ENCODE data around the gene DBN1. TPM values are rescaled to one million over a fixed set of nuclear protein-coding genes. Genes with fewer than 3 reads are reported as not detected.

The DBN1 gene
- total and polyA plus RNA-seq, 2 experiments from 2014 or later = 163 to 257 TPM

DNA sequence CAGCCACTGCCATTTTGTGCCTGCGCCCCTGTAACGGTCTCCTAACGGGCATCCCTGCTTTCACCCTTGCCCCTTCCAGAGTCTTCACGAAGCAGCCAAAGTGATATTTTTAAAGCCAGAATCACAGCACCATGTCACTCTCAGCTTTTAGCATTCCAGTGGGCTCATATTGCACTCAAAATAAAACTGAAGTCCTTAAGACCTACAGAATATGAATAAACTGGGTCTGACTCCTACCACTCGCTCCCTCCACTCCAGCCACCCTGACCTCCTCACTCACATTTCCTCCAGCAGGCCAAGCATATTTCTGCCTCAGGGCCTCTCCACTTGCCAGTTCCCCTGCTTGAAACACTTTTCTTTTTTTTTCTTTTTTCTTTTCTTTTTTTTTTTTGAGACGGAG lies 26.4 kb upstream of the DBN1 start:
- H3K36me3 ChIP-seq (ENCODE audit: low read depth) = no peaks in the 10 kb centered on the region
- no peaks in the 10 kb centered on the region for H3K9me2 ChIP-seq (ENCODE audit: insufficient read depth)
- no peak overlapping the region for H3K27ac ChIP-seq
- 84 to 87% methylated on average over 5 to 6 of the region's 6 CpGs for WGBS, 2 experiments (ENCODE audit: low coverage in 1 of 2, low lambda C conversion rate in 2 of 2, missing lambda C conversion rate in 2 of 2)
- H3K9me3 ChIP-seq (ENCODE audit: low read depth) = no peaks in the 10 kb centered on the region
- no peak overlapping the region for H3K4me3 ChIP-seq
- H3F3A ChIP-seq (ENCODE audit: insufficient read depth) = peaks cover 20% of the 10 kb centered on the region
- peaks cover 8% of the 10 kb centered on the region for H3K79me2 ChIP-seq (ENCODE audit: insufficient read depth)
- H3K4me2 ChIP-seq (ENCODE audit: unreplicated experiment) = no peak overlapping the region
- DNase-seq = no peak
- no peak overlapping the region for H3K9ac ChIP-seq
- no peak overlapping the region for H2AFZ ChIP-seq
- no peaks in the 10 kb centered on the region for H4K20me1 ChIP-seq (ENCODE audit: insufficient read depth)
- in situ Hi-C loops (cut with MboI) = no loop called here
- H3K27me3 ChIP-seq (replicated peaks; ENCODE audit: insufficient read depth) = no peaks in the 10 kb centered on the region
- no peak for TF ChIP-seq EZH2phosphoT487 (IDR thresholded peaks at IDR 0.05; ENCODE audit: insufficient read depth, low read depth)
- TF ChIP-seq EZH2 (IDR thresholded peaks at IDR 0.05; ENCODE audit: insufficient read depth, poor library complexity, severe bottlenecking) = no peak
- peaks cover 6% of the 10 kb centered on the region for H3K4me1 ChIP-seq (ENCODE audit: insufficient read depth)

GRCh38 chr5:177498013-177498787 lies 24.8 kb upstream of the DBN1 start:
- no peaks in the 10 kb centered on the region for H3K9me3 ChIP-seq (ENCODE audit: low read depth)

DNA sequence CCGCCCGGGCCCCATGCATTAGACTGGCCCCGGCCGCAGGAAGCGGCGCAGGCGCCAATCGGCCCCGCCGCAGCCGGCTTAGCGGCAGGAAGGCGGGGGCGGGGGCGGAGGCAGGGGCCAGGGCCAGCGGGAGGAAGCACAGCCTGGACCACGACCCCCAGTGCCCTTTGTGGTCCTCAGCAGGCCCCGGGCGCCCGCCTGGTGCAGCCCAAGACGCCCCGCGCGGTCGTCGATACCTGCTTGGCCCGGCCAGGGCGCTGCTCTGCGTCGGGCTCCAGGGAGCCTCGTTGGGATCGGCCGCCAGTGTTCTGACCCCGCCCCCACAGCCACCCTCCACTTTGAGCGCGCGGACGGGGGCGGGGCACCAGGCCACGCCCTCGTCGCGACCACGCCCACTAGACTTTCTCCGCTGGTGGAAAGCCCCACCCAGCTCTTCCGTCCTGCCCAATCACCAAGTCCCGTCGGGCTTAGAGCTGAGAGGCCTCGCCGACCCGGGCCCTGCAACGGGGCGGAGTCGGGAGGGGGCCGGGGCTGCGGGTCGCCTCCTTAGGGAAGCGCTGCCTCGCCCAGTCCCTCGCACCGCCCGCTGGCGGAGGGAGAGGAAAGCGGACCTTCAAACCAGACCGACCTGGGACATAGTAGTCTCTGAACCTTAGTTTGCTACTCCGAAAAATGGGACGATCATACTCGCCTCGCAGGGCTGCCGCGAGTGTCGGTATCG lies 24.0 kb upstream of the DBN1 start, which contains the start of gene PDLIM7:
PDLIM7 (minus strand) TSS at position 313 of the 721 bp plus-strand sequence. CDS start 1,092 bp downstream, outside the sequence.
- Histone ChIP-seq H2AFZ (peak within 1 kb of the TSS; percentile 54), H3F3A (ENCODE audit: insufficient read depth) (peaks cover 26% of the 10 kb centered on the region)
- WGBS, 2 experiments (ENCODE audit: low coverage in 1 of 2, low lambda C conversion rate in 2 of 2, missing lambda C conversion rate in 2 of 2) = 1 to 2% methylated on average over 39 to 67 of the region's 73 CpGs

More at GRCh38 chr5:177498013-177498787, 24.8 kb upstream of the DBN1 start:
- Histone ChIP-seq H3K79me2 (ENCODE audit: insufficient read depth) (peaks cover 20% of the 10 kb centered on the region), H3K27me3 (replicated peaks; ENCODE audit: insufficient read depth) (no peaks in the 10 kb centered on the region), H3F3A (ENCODE audit: insufficient read depth) (peaks cover 26% of the 10 kb centered on the region), H3K9ac (peak overlapping the region; percentile 87), H3K27ac (peak overlapping the region; percentile 79), H3K9me2 (ENCODE audit: insufficient read depth) (no peaks in the 10 kb centered on the region), H3K4me2 (ENCODE audit: unreplicated experiment) (peak overlapping the region; percentile 67), H4K20me1 (ENCODE audit: insufficient read depth) (no peaks in the 10 kb centered on the region), H2AFZ (peak overlapping the region; percentile 54), H3K4me1 (ENCODE audit: insufficient read depth) (peaks cover 20% of the 10 kb centered on the region), H3K4me3 (peak overlapping the region; percentile 86), H3K36me3 (ENCODE audit: low read depth) (0 out of 2 replicates have a peak, but pooled peaks cover 6% of the 10 kb centered on the region)
- peak; percentile 60 for DNase-seq
- in situ Hi-C loops (cut with MboI) = no loop called here
- TF ChIP-seq EZH2phosphoT487 (IDR thresholded peaks at IDR 0.05; ENCODE audit: insufficient read depth, low read depth) (no peak), EZH2 (IDR thresholded peaks at IDR 0.05; ENCODE audit: insufficient read depth, poor library complexity, severe bottlenecking) (no peak)
- WGBS, 2 experiments (ENCODE audit: low coverage in 1 of 2, low lambda C conversion rate in 2 of 2, missing lambda C conversion rate in 2 of 2) = 35 to 37% methylated on average over 46 to 47 of the region's 48 CpGs

DNA sequence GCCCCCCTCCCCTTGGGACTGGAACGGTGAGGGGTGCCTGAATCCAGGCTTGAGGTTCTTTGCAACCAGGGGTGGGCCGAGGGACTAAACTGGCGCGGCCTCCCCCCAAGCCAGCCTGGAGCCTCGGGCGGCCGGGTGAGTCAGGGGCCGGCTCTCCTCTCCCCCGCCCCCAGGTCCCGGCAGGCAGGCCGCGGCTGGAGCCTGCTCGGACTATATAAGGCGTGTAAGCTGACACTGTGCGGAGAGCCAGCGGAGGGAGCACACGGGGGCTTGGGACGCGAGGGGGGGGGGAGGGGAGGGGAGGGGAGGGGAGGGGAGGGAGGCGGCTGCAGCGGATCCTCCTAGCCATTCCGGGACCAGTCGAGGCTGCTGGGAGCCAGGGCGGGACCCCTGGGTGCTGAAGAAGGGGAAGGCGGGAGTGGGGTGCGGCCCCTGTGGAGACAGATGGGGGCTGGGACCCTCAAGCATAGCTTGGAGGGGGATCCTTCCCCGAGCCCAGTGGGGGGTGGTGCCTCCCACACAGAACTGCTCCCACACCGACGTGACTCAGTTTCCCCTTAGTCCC lies 23.4 kb upstream of the DBN1 start:
- H3K79me2 ChIP-seq (ENCODE audit: insufficient read depth) = peaks cover 33% of the 10 kb centered on the region
- TF ChIP-seq EZH2 (IDR thresholded peaks at IDR 0.05; ENCODE audit: insufficient read depth, poor library complexity, severe bottlenecking) (no peak), EZH2phosphoT487 (IDR thresholded peaks at IDR 0.05; ENCODE audit: insufficient read depth, low read depth) (no peak)
- 0 out of 2 replicates have a peak, but pooled peaks cover 8% of the 10 kb centered on the region for H3K36me3 ChIP-seq (ENCODE audit: low read depth)
- no peaks in the 10 kb centered on the region for H3K9me3 ChIP-seq (ENCODE audit: low read depth)
- no peaks in the 10 kb centered on the region for H3K9me2 ChIP-seq (ENCODE audit: insufficient read depth)
- H2AFZ ChIP-seq = no peak overlapping the region
- WGBS, 2 experiments (ENCODE audit: low coverage in 1 of 2, low lambda C conversion rate in 2 of 2, missing lambda C conversion rate in 2 of 2) = 1% methylated on average over 12 to 25 of the region's 29 CpGs
- DNase-seq = peak; percentile 96
- H3K27ac ChIP-seq = peak overlapping the region; percentile 83
- in situ Hi-C loops (cut with MboI) = no loop called here
- peak overlapping the region; percentile 86 for H3K4me3 ChIP-seq
- peaks cover 23% of the 10 kb centered on the region for H3K4me1 ChIP-seq (ENCODE audit: insufficient read depth)
- H3F3A ChIP-seq (ENCODE audit: insufficient read depth) = peaks cover 26% of the 10 kb centered on the region
- peak overlapping the region; percentile 87 for H3K9ac ChIP-seq
- H3K27me3 ChIP-seq (replicated peaks; ENCODE audit: insufficient read depth) = no peaks in the 10 kb centered on the region
- peak overlapping the region; percentile 96 for H3K4me2 ChIP-seq (ENCODE audit: unreplicated experiment)
- no peaks in the 10 kb centered on the region for H4K20me1 ChIP-seq (ENCODE audit: insufficient read depth)

More for the DNA sequence above, 24.0 kb upstream of the DBN1 start, which contains the start of gene PDLIM7:
- no peaks in the 10 kb centered on the region for H3K9me2 ChIP-seq (ENCODE audit: insufficient read depth)
- H3K9me3 ChIP-seq (ENCODE audit: low read depth) = no peaks in the 10 kb centered on the region
- no peaks in the 10 kb centered on the region for H4K20me1 ChIP-seq (ENCODE audit: insufficient read depth)
- no peaks in the 10 kb centered on the region for H3K27me3 ChIP-seq (replicated peaks; ENCODE audit: insufficient read depth)
- 0 out of 2 replicates have a peak, but pooled peaks cover 8% of the 10 kb centered on the region for H3K36me3 ChIP-seq (ENCODE audit: low read depth)
- peak within 1 kb of the TSS; percentile 86 for H3K4me3 ChIP-seq
- H3K27ac ChIP-seq = peak within 1 kb of the TSS; percentile 83
- in situ Hi-C loops (cut with MboI) = no loop called here
- peak within 1 kb of the TSS; percentile 87 for H3K9ac ChIP-seq
- DNase-seq = peak; percentile 97
- no peak for TF ChIP-seq EZH2 (IDR thresholded peaks at IDR 0.05; ENCODE audit: insufficient read depth, poor library complexity, severe bottlenecking)
- no peak for TF ChIP-seq EZH2phosphoT487 (IDR thresholded peaks at IDR 0.05; ENCODE audit: insufficient read depth, low read depth)
- peak within 1 kb of the TSS; percentile 96 for H3K4me2 ChIP-seq (ENCODE audit: unreplicated experiment)
- H3K4me1 ChIP-seq (ENCODE audit: insufficient read depth) = peaks cover 23% of the 10 kb centered on the region
- peaks cover 27% of the 10 kb centered on the region for H3K79me2 ChIP-seq (ENCODE audit: insufficient read depth)

All from GM23248 (cell line).